CD4-positive, alpha-beta T cell treated with Interleukin-2 at 100 ng/mL for 4 hours (primary cell): ENCODE results near the gene RGS13.
A peak's percentile ranks its signal among the peaks of the same experiment; 100 is the strongest.

Experiments
- DNase-seq: peaks from one replicate; pipeline ENCODE4 v3.0.0-alpha.2; 2020; ENCODE audit warnings: low spot score

RGS13 gene

GRCh38 chr1:192635939-192636338 lies at the start of gene RGS13:
TSS of gene RGS13 (plus strand) at chr1:192636147. CDS start at chr1:192644335, 8,188 bp downstream.
- no peak for DNase-seq

GRCh38 chr1:192587386-192588266 lies 48.3 kb upstream of the RGS13 start:
- DNase-seq: no peak

- no peak for DNase-seq
Observed at GRCh38 chr1:192588546-192588945, 47.4 kb upstream of the RGS13 start.

GRCh38 chr1:192589813-192590212 lies 46.1 kb upstream of the RGS13 start:
- DNase-seq: no peak

GRCh38 chr1:192592517-192592916 lies 43.4 kb upstream of the RGS13 start:
- no peak for DNase-seq

GRCh38 chr1:192592981-192593708 lies 42.8 kb upstream of the RGS13 start:
- no peak for DNase-seq

GRCh38 chr1:192595299-192595698 lies 40.6 kb upstream of the RGS13 start:
- no peak for DNase-seq

GRCh38 chr1:192598589-192598988 lies 37.4 kb upstream of the RGS13 start:
- DNase-seq: no peak

- no peak for DNase-seq
Observed at GRCh38 chr1:192600275-192600674, 35.7 kb upstream of the RGS13 start.

- no peak for DNase-seq
Observed at GRCh38 chr1:192601143-192601542, 34.8 kb upstream of the RGS13 start.

- no peak for DNase-seq
Observed at GRCh38 chr1:192601567-192601966, 34.4 kb upstream of the RGS13 start.

- DNase-seq: no peak
Observed at GRCh38 chr1:192602757-192603156, 33.2 kb upstream of the RGS13 start.

GRCh38 chr1:192603218-192603787 lies 32.6 kb upstream of the RGS13 start:
- no peak for DNase-seq

- DNase-seq: peak; percentile 20
Observed at GRCh38 chr1:192604979-192605620, 30.8 kb upstream of the RGS13 start.

- no peak for DNase-seq
Observed at GRCh38 chr1:192608671-192609070, 27.3 kb upstream of the RGS13 start.

GRCh38 chr1:192609110-192610079 lies 26.6 kb upstream of the RGS13 start:
- peak; percentile 70 for DNase-seq

- peak; percentile 60 for DNase-seq
Observed at GRCh38 chr1:192610112-192610889, 25.6 kb upstream of the RGS13 start.

GRCh38 chr1:192615055-192615454 lies 20.9 kb upstream of the RGS13 start:
- DNase-seq: no peak

- no peak for DNase-seq
Observed at GRCh38 chr1:192620071-192620635, 15.8 kb upstream of the RGS13 start.
